ENCODE data around the gene HDAC1. TPM values are rescaled to one million over a fixed set of nuclear protein-coding genes. Genes with fewer than 3 reads are reported as not detected.

The HDAC1 gene
- total and polyA plus RNA-seq, 2 of the 13 experiments (the other 11 are each of a cell fraction or from before 2014, with no cell fraction given): 93.5 to 189 TPM

- TF ChIP-seq KIAA2018 (CRISPR knock-in tag; IDR thresholded peaks at IDR 0.05; ENCODE audit: borderline replicate concordance) (no peak), CENPX (CRISPR knock-in tag; IDR thresholded peaks at IDR 0.05) (no peak), NFAT5 (CRISPR knock-in tag; IDR thresholded peaks at IDR 0.05) (no peak), HINFP (CRISPR knock-in tag; IDR thresholded peaks at IDR 0.05; ENCODE audit: low read depth) (no peak), ZNF251 (CRISPR knock-in tag; IDR thresholded peaks at IDR 0.05) (no peak), ARID3A (IDR thresholded peaks at IDR 0.05; ENCODE audit: low read depth, low read length) (no peak), ZNF276 (CRISPR knock-in tag; IDR thresholded peaks at IDR 0.05; ENCODE audit: low read depth) (no peak)
Measured at GRCh38 chr1:32321712-32322291, 29.9 kb downstream of the HDAC1 start (continued).

Data from HepG2 (cell line).